ENCODE data around the gene ATP8B1. TPM values are rescaled to one million over a fixed set of nuclear protein-coding genes. Genes with fewer than 3 reads are reported as not detected.
A peak's percentile ranks its signal among the peaks of the same experiment; 100 is the strongest.

ATP8B1 gene
- total and polyA plus RNA-seq, 10 donors: 1.0 to 22.0 (median 12.7) TPM

DNA sequence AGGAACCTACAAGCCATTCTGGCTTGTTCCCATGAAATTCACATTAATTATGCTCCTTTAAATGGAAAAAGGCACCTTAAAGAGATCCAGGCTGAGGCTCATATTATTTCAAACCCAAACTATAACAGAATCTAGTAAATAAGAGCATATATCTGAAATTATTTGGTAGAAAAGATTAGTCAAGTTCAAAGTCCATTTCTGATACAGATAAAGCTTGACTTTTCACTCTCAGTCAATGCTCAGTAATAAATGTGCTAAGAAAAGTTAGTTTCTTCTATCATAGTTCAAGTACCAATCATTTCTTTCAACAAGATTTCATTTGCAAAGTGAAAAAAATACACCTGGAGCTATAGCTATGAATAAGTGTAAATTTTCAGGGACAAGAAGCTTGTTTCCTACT, 119.6 kb downstream of the ATP8B1 start:
- no peak for TF ChIP-seq POLR2A (IDR thresholded peaks at IDR 0.05)
- TF ChIP-seq POLR2AphosphoS5 (IDR thresholded peaks at IDR 0.05): no peak
- TF ChIP-seq, protein P1, sequence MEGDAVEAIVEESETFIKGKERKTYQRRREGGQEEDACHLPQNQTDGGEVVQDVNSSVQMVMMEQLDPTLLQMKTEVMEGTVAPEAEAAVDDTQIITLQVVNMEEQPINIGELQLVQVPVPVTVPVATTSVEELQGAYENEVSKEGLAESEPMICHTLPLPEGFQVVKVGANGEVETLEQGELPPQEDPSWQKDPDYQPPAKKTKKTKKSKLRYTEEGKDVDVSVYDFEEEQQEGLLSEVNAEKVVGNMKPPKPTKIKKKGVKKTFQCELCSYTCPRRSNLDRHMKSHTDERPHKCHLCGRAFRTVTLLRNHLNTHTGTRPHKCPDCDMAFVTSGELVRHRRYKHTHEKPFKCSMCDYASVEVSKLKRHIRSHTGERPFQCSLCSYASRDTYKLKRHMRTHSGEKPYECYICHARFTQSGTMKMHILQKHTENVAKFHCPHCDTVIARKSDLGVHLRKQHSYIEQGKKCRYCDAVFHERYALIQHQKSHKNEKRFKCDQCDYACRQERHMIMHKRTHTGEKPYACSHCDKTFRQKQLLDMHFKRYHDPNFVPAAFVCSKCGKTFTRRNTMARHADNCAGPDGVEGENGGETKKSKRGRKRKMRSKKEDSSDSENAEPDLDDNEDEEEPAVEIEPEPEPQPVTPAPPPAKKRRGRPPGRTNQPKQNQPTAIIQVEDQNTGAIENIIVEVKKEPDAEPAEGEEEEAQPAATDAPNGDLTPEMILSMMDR (IDR thresholded peaks at IDR 0.05 in 8 of 11, conservative IDR thresholded peaks at IDR 0.05 in 3 of 11): no peak
- no peaks in the 10 kb centered on the region for H3K9me3 ChIP-seq
- DNase-seq: no peak
- H3K4me3 ChIP-seq: no peak overlapping the region
- peaks cover 0 to 67% (median under 1%) of the 10 kb centered on the region in 6 donors for H3K36me3 ChIP-seq
- H3K4me1 ChIP-seq: peaks cover 0 to 7% (median 0%) of the 10 kb centered on the region in 6 donors
- intact Hi-C loops (cut with DNase I; ENCODE audit: low total_unique reads): no loop called here
- H3K27me3 ChIP-seq (replicated peaks in 1 of 7): no peaks in the 10 kb centered on the region
- no peak overlapping the region for H3K27ac ChIP-seq

DNA sequence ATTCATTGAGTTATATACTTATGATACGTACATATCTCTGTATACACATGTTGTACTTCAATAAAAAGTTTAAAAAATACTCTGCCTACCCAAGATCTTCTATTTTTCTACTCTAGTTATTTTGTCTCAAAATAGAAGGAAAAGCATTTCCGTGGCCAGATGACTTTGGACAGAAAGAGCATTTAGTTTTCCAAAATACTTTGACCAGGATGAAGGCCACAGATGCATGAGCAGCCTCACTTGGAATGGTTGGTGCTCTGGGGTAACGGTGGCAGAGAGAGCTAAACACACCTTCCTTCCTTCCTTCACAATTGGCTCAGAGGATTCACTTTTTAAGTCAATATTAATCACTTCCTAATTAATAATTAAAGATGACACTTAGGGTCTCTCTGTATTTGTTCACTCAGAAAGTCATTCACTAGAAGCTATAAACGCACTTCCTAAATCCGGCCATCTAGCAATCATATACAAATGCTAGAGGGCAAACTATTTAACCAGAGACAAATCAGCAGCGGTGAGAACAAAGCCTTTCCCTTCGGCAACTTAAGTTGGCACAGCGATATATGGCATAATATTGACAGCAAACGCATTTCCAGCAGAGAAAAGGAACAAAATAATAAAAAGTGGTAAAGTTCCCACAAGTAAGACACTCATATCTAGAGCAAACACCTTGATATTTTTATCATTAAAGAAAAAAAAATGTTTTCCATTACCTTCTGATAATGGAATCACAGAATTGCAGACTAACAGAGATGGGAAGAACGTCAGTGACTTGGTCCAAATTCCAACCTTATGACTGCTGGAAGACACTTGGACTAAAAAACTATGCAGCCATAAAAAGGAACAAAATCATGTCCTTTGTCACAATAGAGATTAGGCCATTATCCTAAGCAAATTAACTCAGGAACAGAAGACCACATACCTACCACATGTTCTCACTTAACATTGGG, 125.6 kb downstream of the ATP8B1 start:
- DNase-seq: no peak
- WGBS, 5 donors: 90 to 94% (median 93%) methylated on average over 10 of the region's 10 CpGs
- intact Hi-C loops (cut with DNase I; ENCODE audit: low total_unique reads): no loop called here

DNA sequence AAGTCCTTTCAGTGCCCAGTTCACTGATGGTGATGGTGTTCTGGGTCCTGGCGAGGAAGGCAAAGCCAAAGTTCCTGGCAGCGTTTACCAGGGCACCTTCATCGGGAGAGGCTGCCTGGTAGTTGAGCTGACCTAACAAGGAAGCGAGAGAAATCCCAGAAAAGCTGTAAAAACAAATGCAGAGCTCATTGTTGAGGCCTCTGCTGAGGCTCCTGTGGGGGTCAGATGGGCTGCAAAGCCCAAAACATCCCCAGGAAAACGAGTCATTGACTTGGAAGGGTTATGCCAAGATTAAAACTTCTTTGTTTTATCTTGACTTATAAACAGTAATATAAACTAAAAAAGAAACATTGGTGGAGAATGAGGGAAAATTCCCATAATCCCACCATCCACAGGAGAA, 128.2 kb downstream of the ATP8B1 start:
- Histone ChIP-seq H3K27ac (no peak overlapping the region), H3K36me3 (peaks cover 0 to 31% (median 0%) of the 10 kb centered on the region in 6 donors), H3K4me3 (no peak overlapping the region), H3K9me3 (peaks cover 2 to 19% (median 10%) of the 10 kb centered on the region in 8 donors), H3K27me3 (replicated peaks in 1 of 7) (no peaks in the 10 kb centered on the region), H3K4me1 (peaks cover 0 to 9% (median 2%) of the 10 kb centered on the region in 6 donors)
- TF ChIP-seq POLR2A (IDR thresholded peaks at IDR 0.05) (no peak), POLR2AphosphoS5 (IDR thresholded peaks at IDR 0.05) (no peak)
- TF ChIP-seq, protein P1 (IDR thresholded peaks at IDR 0.05 in 8 of 11, conservative IDR thresholded peaks at IDR 0.05 in 3 of 11): no peak
- intact Hi-C loops (cut with DNase I; ENCODE audit: low total_unique reads): no loop called here
- DNase-seq: no peak
- WGBS, 5 donors: 83 to 95% (median 90%) methylated on average over 5 of the region's 5 CpGs

More for the DNA sequence above, 125.6 kb downstream of the ATP8B1 start:
- no peak for TF ChIP-seq POLR2AphosphoS5 (IDR thresholded peaks at IDR 0.05)
- TF ChIP-seq, protein P1 (IDR thresholded peaks at IDR 0.05 in 8 of 11, conservative IDR thresholded peaks at IDR 0.05 in 3 of 11): no peak
- TF ChIP-seq POLR2A (IDR thresholded peaks at IDR 0.05): no peak
- Histone ChIP-seq H3K4me1 (peaks cover 0 to 6% (median 0%) of the 10 kb centered on the region in 6 donors), H3K27ac (no peak overlapping the region), H3K27me3 (replicated peaks in 1 of 7) (no peaks in the 10 kb centered on the region), H3K4me3 (no peak overlapping the region), H3K9me3 (peaks cover 2 to 11% (median 7%) of the 10 kb centered on the region in 8 donors), H3K36me3 (peaks cover 0 to 40% (median 0%) of the 10 kb centered on the region in 6 donors)

DNA sequence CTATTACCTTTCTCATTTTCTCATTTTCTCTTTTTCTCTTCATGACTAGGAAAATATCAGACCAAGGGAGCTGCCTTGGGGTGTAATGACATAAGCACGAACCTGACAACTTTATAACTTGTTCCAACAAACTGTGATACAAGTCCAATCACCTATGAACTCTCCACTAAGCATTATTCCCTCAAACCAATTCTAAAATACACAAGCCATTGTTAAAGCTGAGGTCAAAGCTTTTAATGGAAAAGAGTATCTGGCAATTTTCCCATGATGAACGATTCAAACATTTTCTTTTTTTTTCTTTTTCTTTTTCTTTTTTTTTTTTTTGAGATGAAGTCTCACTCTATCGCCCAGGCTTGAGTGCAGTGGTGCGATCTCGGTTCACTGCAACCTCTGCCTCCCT, 133.1 kb downstream of the ATP8B1 start:
- Histone ChIP-seq H3K27ac (peak overlapping the region in 1 of 8 donors; percentile 11), H3K27me3 (replicated peaks in 1 of 7) (no peaks in the 10 kb centered on the region), H3K4me3 (no peak overlapping the region), H3K9me3 (peaks cover 2 to 19% (median 10%) of the 10 kb centered on the region in 8 donors), H3K4me1 (peaks cover 27 to 55% (median 36%) of the 10 kb centered on the region in 6 donors), H3K36me3 (peaks cover 0 to 26% (median 0%) of the 10 kb centered on the region in 6 donors)
- DNase-seq: no peak
- intact Hi-C loops (cut with DNase I; ENCODE audit: low total_unique reads): no loop called here
- TF ChIP-seq POLR2AphosphoS5 (IDR thresholded peaks at IDR 0.05): no peak
- WGBS, 5 donors: 82 to 89% (median 83%) methylated on average over 5 of the region's 5 CpGs

Measured in spleen (tissue), 11 donors.